Lower lobe of right lung (tissue), 2 donors: ENCODE data around the gene RNF126. TPM values are rescaled to one million over a fixed set of nuclear protein-coding genes. Genes with fewer than 3 reads are reported as not detected.
"Not testable (repeated sequence)": the region's sequence is repeated elsewhere in the genome, so short reads cannot be mapped to it uniquely, and the experiment has no call there.

Experiments used
- ATAC-seq, 2 donors: fragments of 200-7000 bp; cut with Tn5 transposase; one replicate each; pipeline ENCODE4 v1.9.1; 2020 to 2022; ENCODE audit warnings: mild to moderate bottlenecking in 2 of 2, moderate library complexity in 2 of 2
- DNase-seq: peaks from one replicate; pipeline ENCODE4 v3.0.0-alpha.2; 2020
- H3K27ac ChIP-seq: fragments of 200-600 bp; one replicate; pipeline ENCODE4 v1.8.0; 2022
- H3K27me3 ChIP-seq: fragments of 200-600 bp; one replicate; pipeline ENCODE4 v1.8.0; 2022; ENCODE audit warnings: low read depth
- H3K36me3 ChIP-seq: fragments of 200-600 bp; one replicate; pipeline ENCODE4 v1.8.0; 2022; ENCODE audit warnings: mild to moderate bottlenecking
- H3K4me1 ChIP-seq: fragments of 200-600 bp; one replicate; pipeline ENCODE4 v1.8.0; 2022
- H3K4me3 ChIP-seq: fragments of 200-600 bp; one replicate; pipeline ENCODE4 v1.8.0; 2022; ENCODE audit warnings: mild to moderate bottlenecking
- H3K9me3 ChIP-seq: fragments of 200-600 bp; one replicate; pipeline ENCODE4 v1.8.0; 2022
- CTCF ChIP-seq: fragments of 200-600 bp; IDR thresholded peaks from one replicate; pipeline ENCODE4 v1.8.0; 2022; ENCODE audit warnings: antibody characterized with exemption, mild to moderate bottlenecking
- intact Hi-C: fragments of 100-400 bp; cut with DNase I; formaldehyde crosslinking; loops from one replicate; pipeline ENCODE4 v1.11.0; 2022
- total RNA-seq: library from RNA; stranded (reverse); fragmentation: NEBNext Ultra II Directional; extraction: Animal tissue kit (Norgen Biotek cat#: 25700); gene quantifications from one replicate; pipeline ENCODE4 v1.2.1, GENCODE V29; 2021
- donor health status: DM: no; HTN: yes; CAD: no; lungs with severe emphysema.

RNF126 gene
- total RNA-seq, 1 donor from 2014 or later = 27.0 TPM

GRCh38 chr19:610801-611480 is 52.1 kb downstream of the RNF126 start:
- DNase-seq = no peak
- peak; percentile 51 to 58 for ATAC-seq
- H3K4me3 ChIP-seq = peak overlapping the region; percentile 43

GRCh38 chr19:610071-610800 is 52.8 kb downstream of the RNF126 start:
- peak; percentile 13 to 39 for ATAC-seq
- no peak for TF ChIP-seq CTCF
- no peak for DNase-seq
- Histone ChIP-seq H3K36me3 (no peaks in the 10 kb centered on the region), H3K9me3 (no peaks in the 10 kb centered on the region), H3K27ac (peak overlapping the region; percentile 75), H3K27me3 (no peaks in the 10 kb centered on the region), H3K4me3 (peak overlapping the region; percentile 43), H3K4me1 (peaks cover 32% of the 10 kb centered on the region)
- intact Hi-C loops = no loop called here

More at GRCh38 chr19:610801-611480, 52.1 kb downstream of the RNF126 start:
- peaks cover 4% of the 10 kb centered on the region for H3K27me3 ChIP-seq
- TF ChIP-seq CTCF = no peak
- peaks cover 35% of the 10 kb centered on the region for H3K4me1 ChIP-seq
- intact Hi-C loops = no loop called here
- H3K27ac ChIP-seq = peak overlapping the region; percentile 75
- no peaks in the 10 kb centered on the region for H3K9me3 ChIP-seq
- no peaks in the 10 kb centered on the region for H3K36me3 ChIP-seq

GRCh38 chr19:609004-609346 is 54.0 kb downstream of the RNF126 start:
- ATAC-seq = peak; percentile 40 to 68
- peak; percentile 81 for DNase-seq
- H3K4me1 ChIP-seq = peaks cover 32% of the 10 kb centered on the region
- H3K36me3 ChIP-seq = no peaks in the 10 kb centered on the region
- peak overlapping the region; percentile 28 for H3K27ac ChIP-seq
- no peaks in the 10 kb centered on the region for H3K9me3 ChIP-seq
- H3K27me3 ChIP-seq = no peaks in the 10 kb centered on the region
- TF ChIP-seq CTCF = no peak
- intact Hi-C loops = no loop called here
- no peak overlapping the region for H3K4me3 ChIP-seq

- DNase-seq (no peak), ATAC-seq (peak in 1 of 2 donors; percentile 3)
- TF ChIP-seq CTCF = no peak
- Histone ChIP-seq H3K27me3 (no peaks in the 10 kb centered on the region), H3K27ac (no peak overlapping the region), H3K4me3 (no peak overlapping the region), H3K36me3 (no peaks in the 10 kb centered on the region), H3K4me1 (peaks cover 32% of the 10 kb centered on the region), H3K9me3 (no peaks in the 10 kb centered on the region)
- intact Hi-C loops = no loop called here
Observed at GRCh38 chr19:608155-609003, 54.6 kb downstream of the RNF126 start.

GRCh38 chr19:607301-608154 is 55.5 kb downstream of the RNF126 start:
- intact Hi-C loops = no loop called here
- Histone ChIP-seq H3K4me1 (peaks cover 32% of the 10 kb centered on the region), H3K9me3 (no peaks in the 10 kb centered on the region), H3K27ac (no peak overlapping the region), H3K36me3 (no peaks in the 10 kb centered on the region), H3K4me3 (no peak overlapping the region), H3K27me3 (no peaks in the 10 kb centered on the region)
- DNase-seq (no peak), ATAC-seq (no peak)
- TF ChIP-seq CTCF = no peak

GRCh38 chr19:605061-605971 is 57.7 kb downstream of the RNF126 start:
- H3K4me1 ChIP-seq = peaks cover 18% of the 10 kb centered on the region
- intact Hi-C loops, ATAC-seq: not testable (repeated sequence)

More at GRCh38 chr19:605061-605971, 57.7 kb downstream of the RNF126 start:
- not testable (repeated sequence) for H3K9me3 ChIP-seq, H3K27me3 ChIP-seq, DNase-seq, H3K4me3 ChIP-seq, H3K36me3 ChIP-seq, H3K27ac ChIP-seq
